ENCODE measurements around the gene GRIA3. TPM values are rescaled to one million over a fixed set of nuclear protein-coding genes. Genes with fewer than 3 reads are reported as not detected.

The GRIA3 gene
- total RNA-seq, 4 donors from 2014 or later = 0.33 to 0.73 (median 0.46) TPM; not detected in 1

- DNase-seq = no peak
- H3K36me3 ChIP-seq = no peaks in the 10 kb centered on the region
- no peak overlapping the region for H3K4me3 ChIP-seq (replicated peaks in 1 of 3)
- H3K9me3 ChIP-seq = no peaks in the 10 kb centered on the region
- H3K4me1 ChIP-seq = no peaks in the 10 kb centered on the region
- no peaks in the 10 kb centered on the region for H3K27me3 ChIP-seq
- WGBS, 2 donors = 49 to 63% methylated on average over 7 of the region's 7 CpGs
- no peak for TF ChIP-seq CTCF (IDR thresholded peaks at IDR 0.05)
- no peak for TF ChIP-seq POLR2A (IDR thresholded peaks at IDR 0.05)
- H3K27ac ChIP-seq = no peak overlapping the region
- intact Hi-C loops (cut with DNase I) = no loop called here
Observed at GRCh38 chrX:123337886-123338639, 154.0 kb downstream of the GRIA3 start.

- Histone ChIP-seq H3K27me3 (no peaks in the 10 kb centered on the region), H3K27ac (no peak overlapping the region), H3K36me3 (no peaks in the 10 kb centered on the region), H3K4me3 (replicated peaks in 1 of 3) (no peak overlapping the region), H3K9me3 (no peaks in the 10 kb centered on the region), H3K4me1 (no peaks in the 10 kb centered on the region)
- intact Hi-C loops (cut with DNase I) = no loop called here
- DNase-seq = no peak
- WGBS, 2 donors = 64 to 72% methylated on average over 4 of the region's 4 CpGs
- TF ChIP-seq CTCF (IDR thresholded peaks at IDR 0.05) (no peak), POLR2A (IDR thresholded peaks at IDR 0.05) (no peak)
Observed at GRCh38 chrX:123339221-123339905, 155.3 kb downstream of the GRIA3 start.

- H3K36me3 ChIP-seq = no peaks in the 10 kb centered on the region
- no peak overlapping the region for H3K27ac ChIP-seq
- H3K4me3 ChIP-seq (replicated peaks in 1 of 3) = no peak overlapping the region
- no peaks in the 10 kb centered on the region for H3K9me3 ChIP-seq
- H3K4me1 ChIP-seq = no peaks in the 10 kb centered on the region
- TF ChIP-seq CTCF (IDR thresholded peaks at IDR 0.05) (no peak), POLR2A (IDR thresholded peaks at IDR 0.05) (no peak)
- WGBS, 2 donors = 30 to 45% methylated on average over 3 of the region's 3 CpGs
- intact Hi-C loops (cut with DNase I) = no loop called here
- H3K27me3 ChIP-seq = no peaks in the 10 kb centered on the region
- DNase-seq = no peak
Observed at GRCh38 chrX:123340696-123341095, 156.6 kb downstream of the GRIA3 start.

- Histone ChIP-seq H3K4me1 (no peaks in the 10 kb centered on the region), H3K9me3 (no peaks in the 10 kb centered on the region), H3K27ac (no peak overlapping the region), H3K4me3 (replicated peaks in 1 of 3) (no peak overlapping the region), H3K36me3 (no peaks in the 10 kb centered on the region), H3K27me3 (no peaks in the 10 kb centered on the region)
- intact Hi-C loops (cut with DNase I) = no loop called here
- DNase-seq = no peak
- whole genome bisulfite sequencing, 2 donors = 83 to 95% methylated on average over 1 of the region's 1 CpG
- TF ChIP-seq POLR2A (IDR thresholded peaks at IDR 0.05) (no peak), CTCF (IDR thresholded peaks at IDR 0.05) (no peak)
Observed at GRCh38 chrX:123348468-123348867, 164.4 kb downstream of the GRIA3 start.

- Histone ChIP-seq H3K27me3 (no peaks in the 10 kb centered on the region), H3K27ac (no peak overlapping the region), H3K36me3 (no peaks in the 10 kb centered on the region), H3K4me1 (no peaks in the 10 kb centered on the region), H3K4me3 (replicated peaks in 1 of 3) (no peak overlapping the region), H3K9me3 (no peaks in the 10 kb centered on the region)
- intact Hi-C loops (cut with DNase I) = no loop called here
- 74 to 77% methylated on average over 2 of the region's 2 CpGs for WGBS, 2 donors
- TF ChIP-seq POLR2A (IDR thresholded peaks at IDR 0.05) (no peak), CTCF (IDR thresholded peaks at IDR 0.05) (no peak)
- no peak for DNase-seq
Observed at GRCh38 chrX:123350226-123350625, 166.1 kb downstream of the GRIA3 start.
